Left ventricle myocardium inferior (tissue), 1 donor: ENCODE measurements around the gene ACOXL. TPM values are rescaled to one million over a fixed set of nuclear protein-coding genes. Genes with fewer than 3 reads are reported as not detected.

Source experiments
- DNase-seq: peaks from one replicate; pipeline ENCODE4 v3.0.0-alpha.2; 2020
- H3K27ac ChIP-seq: fragments of 200-600 bp; replicated peaks from 2 replicates; pipeline ENCODE4 v1.8.0; 2021
- H3K27me3 ChIP-seq: fragments of 200-600 bp; 2 replicates; pipeline ENCODE4 v1.8.0; 2021; ENCODE audit warnings: low read depth
- H3K36me3 ChIP-seq: fragments of 200-600 bp; 2 replicates; pipeline ENCODE4 v1.8.0; 2021
- H3K4me1 ChIP-seq: fragments of 200-600 bp; 2 replicates; pipeline ENCODE4 v1.8.0; 2021
- H3K4me3 ChIP-seq: fragments of 200-600 bp; 2 replicates; pipeline ENCODE4 v1.8.0; 2021; ENCODE audit warnings: mild to moderate bottlenecking, moderate library complexity
- H3K9me3 ChIP-seq: fragments of 200-600 bp; replicated peaks from 2 replicates; pipeline ENCODE4 v1.8.0; 2021
- CTCF ChIP-seq: fragments of 200-600 bp; IDR thresholded peaks from 2 replicates; pipeline ENCODE4 v1.8.0; 2021; ENCODE audit warnings: antibody characterized with exemption, mild to moderate bottlenecking, borderline replicate concordance
- intact Hi-C: fragments of 100-400 bp; cut with micrococcal nuclease; formaldehyde crosslinking; loops from one replicate; pipeline ENCODE4 v1.11.0; 2022
- total RNA-seq: library from RNA; stranded (reverse); fragmentation: NEBNext Ultra II Directional; extraction: Animal tissue kit (Norgen Biotek cat#: 25700); gene quantifications from one replicate; pipeline ENCODE4 v1.2.1, GENCODE V29; 2021
- donor health status: DM: no; HTN: yes; CAD: no; lungs with severe emphysema.

ACOXL gene
- total RNA-seq, 1 donor from 2014 or later, result not detected

- Histone ChIP-seq H3K36me3 (no peaks in the 10 kb centered on the region), H3K4me1 (peaks cover 5% of the 10 kb centered on the region), H3K27me3 (peaks cover 5% of the 10 kb centered on the region), H3K27ac (no peak overlapping the region), H3K9me3 (peaks cover 18% of the 10 kb centered on the region), H3K4me3 (no peak overlapping the region)
- no peak for DNase-seq
- no peak for TF ChIP-seq CTCF
- intact Hi-C loops, result no loop called here
Measured at GRCh38 chr2:110995911-110996310, 263.5 kb downstream of the ACOXL start.

GRCh38 chr2:110997331-110998045, 265.1 kb downstream of the ACOXL start:
- intact Hi-C loops, result no loop called here
- Histone ChIP-seq H3K27me3 (peaks cover 11% of the 10 kb centered on the region), H3K9me3 (peaks cover 18% of the 10 kb centered on the region), H3K27ac (no peak overlapping the region), H3K4me1 (peaks cover 5% of the 10 kb centered on the region), H3K4me3 (no peak overlapping the region), H3K36me3 (no peaks in the 10 kb centered on the region)
- no peak for TF ChIP-seq CTCF
- DNase-seq, result no peak

- Histone ChIP-seq H3K27ac (no peak overlapping the region), H3K4me1 (peaks cover 5% of the 10 kb centered on the region), H3K9me3 (peaks cover 18% of the 10 kb centered on the region), H3K4me3 (no peak overlapping the region), H3K36me3 (no peaks in the 10 kb centered on the region), H3K27me3 (peaks cover 11% of the 10 kb centered on the region)
- no peak for DNase-seq
- TF ChIP-seq CTCF, result no peak
- intact Hi-C loops, result no loop called here
Measured at GRCh38 chr2:110998311-110998710, 265.9 kb downstream of the ACOXL start.

GRCh38 chr2:110999626-111000025, 267.3 kb downstream of the ACOXL start:
- Histone ChIP-seq H3K27me3 (peaks cover 17% of the 10 kb centered on the region), H3K36me3 (no peaks in the 10 kb centered on the region), H3K27ac (no peak overlapping the region), H3K9me3 (peaks cover 18% of the 10 kb centered on the region), H3K4me3 (no peak overlapping the region), H3K4me1 (no peaks in the 10 kb centered on the region)
- intact Hi-C loops, result no loop called here
- DNase-seq, result no peak
- TF ChIP-seq CTCF, result no peak

- Histone ChIP-seq H3K27ac (no peak overlapping the region), H3K9me3 (peaks cover 15% of the 10 kb centered on the region), H3K4me1 (no peaks in the 10 kb centered on the region), H3K36me3 (no peaks in the 10 kb centered on the region), H3K27me3 (peaks cover 25% of the 10 kb centered on the region), H3K4me3 (no peak overlapping the region)
- intact Hi-C loops, result no loop called here
- no peak for DNase-seq
- TF ChIP-seq CTCF, result no peak
Measured at GRCh38 chr2:111005307-111005706, 272.9 kb downstream of the ACOXL start.
